ENCODE data around the gene POLR2B. TPM values are rescaled to one million over a fixed set of nuclear protein-coding genes. Genes with fewer than 3 reads are reported as not detected.

POLR2B gene
- total RNA-seq, 1 donor from 2014 or later: 135 TPM

GRCh38 chr4:56972809-56973208 lies 5.9 kb upstream of the POLR2B start:
- H3K36me3 ChIP-seq (ENCODE audit: insufficient read depth, low read length): peaks cover 29% of the 10 kb centered on the region
- H3K27me3 ChIP-seq (ENCODE audit: insufficient read depth, low read length): no peaks in the 10 kb centered on the region
- DNase-seq (ENCODE audit: low read depth) (no peak), FAIRE-seq (no peak)
- no peak overlapping the region for H3K27ac Mint-ChIP-seq (ENCODE audit: unreplicated experiment)
- no peak overlapping the region for H3K9ac ChIP-seq (ENCODE audit: low read length)
- peaks cover 44% of the 10 kb centered on the region for H4K20me1 ChIP-seq (ENCODE audit: insufficient read depth, low read length)
- no peak overlapping the region for H3K4me2 ChIP-seq (ENCODE audit: low read length)
- no peaks in the 10 kb centered on the region for H3K9me3 Mint-ChIP-seq (ENCODE audit: unreplicated experiment)
- no peaks in the 10 kb centered on the region for H3K27me3 Mint-ChIP-seq (ENCODE audit: low read depth, unreplicated experiment)
- no peak overlapping the region for H3K4me3 ChIP-seq (ENCODE audit: insufficient read depth, low read depth, low read length)
- peaks cover 2% of the 10 kb centered on the region for H3K4me1 Mint-ChIP-seq (ENCODE audit: low read depth, unreplicated experiment)
- no peak overlapping the region for H2AFZ ChIP-seq (ENCODE audit: low read depth, low read length)
- no peak overlapping the region for H3K4me3 Mint-ChIP-seq (ENCODE audit: unreplicated experiment)
- peaks cover 43% of the 10 kb centered on the region for H3K79me2 ChIP-seq (ENCODE audit: insufficient read depth, low read length)
- H3K9me3 ChIP-seq (ENCODE audit: insufficient read depth, low read depth, low read length): no peaks in the 10 kb centered on the region
- no peak for TF ChIP-seq EZH2 (IDR thresholded peaks at IDR 0.05; ENCODE audit: insufficient read depth, low read length)
- no peak for TF ChIP-seq CTCF (IDR thresholded peaks at IDR 0.05; ENCODE audit: insufficient read depth, low read depth, low read length)
- peaks cover 22% of the 10 kb centered on the region for H3K36me3 Mint-ChIP-seq (ENCODE audit: low read depth, unreplicated experiment)
- peaks cover 7% of the 10 kb centered on the region for H3K4me1 ChIP-seq (ENCODE audit: insufficient read depth, low read length)
- no peak overlapping the region for H3K27ac ChIP-seq (ENCODE audit: low read depth, low read length)

DNA sequence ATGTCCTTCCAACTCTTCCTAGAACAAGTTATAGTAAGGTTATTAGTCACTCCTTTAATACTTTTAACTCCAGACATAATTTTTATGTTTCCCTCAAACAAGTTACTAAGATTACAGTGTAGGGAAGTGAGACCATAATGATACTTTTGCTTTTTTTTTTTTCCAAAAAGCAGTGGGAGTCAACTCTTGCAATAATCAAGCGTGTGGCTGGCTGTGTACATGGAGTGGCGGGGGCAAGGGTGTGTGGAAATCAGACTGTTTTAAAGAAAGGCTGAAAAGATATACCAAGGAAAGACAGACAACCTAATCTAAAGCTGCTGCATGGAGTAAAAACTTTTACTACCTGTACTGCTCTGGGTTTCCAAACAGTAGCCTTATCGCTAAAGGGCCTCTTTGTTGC lies 5.4 kb upstream of the POLR2B start:
- H3K36me3 ChIP-seq (ENCODE audit: insufficient read depth, low read length): peaks cover 26% of the 10 kb centered on the region
- no peak for DNase-seq (ENCODE audit: low read depth)
- peaks cover 22% of the 10 kb centered on the region for H3K36me3 Mint-ChIP-seq (ENCODE audit: low read depth, unreplicated experiment)

More for the DNA sequence above, 5.4 kb upstream of the POLR2B start:
- H3K4me2 ChIP-seq (ENCODE audit: low read length): no peak overlapping the region
- H3K9ac ChIP-seq (ENCODE audit: low read length): no peak overlapping the region
- no peak overlapping the region for H2AFZ ChIP-seq (ENCODE audit: low read depth, low read length)
- H3K79me2 ChIP-seq (ENCODE audit: insufficient read depth, low read length): peaks cover 43% of the 10 kb centered on the region
- no peak overlapping the region for H3K27ac ChIP-seq (ENCODE audit: low read depth, low read length)
- Mint-ChIP-seq H3K27ac (ENCODE audit: unreplicated experiment) (no peak overlapping the region), H3K9me3 (ENCODE audit: unreplicated experiment) (no peaks in the 10 kb centered on the region), H3K27me3 (ENCODE audit: low read depth, unreplicated experiment) (no peaks in the 10 kb centered on the region), H3K4me3 (ENCODE audit: unreplicated experiment) (peak overlapping the region; percentile 3), H3K4me1 (ENCODE audit: low read depth, unreplicated experiment) (peaks cover 2% of the 10 kb centered on the region)
- FAIRE-seq: no peak
- TF ChIP-seq CTCF (IDR thresholded peaks at IDR 0.05; ENCODE audit: insufficient read depth, low read depth, low read length) (no peak), EZH2 (IDR thresholded peaks at IDR 0.05; ENCODE audit: insufficient read depth, low read length) (no peak)
- H3K4me3 ChIP-seq (ENCODE audit: insufficient read depth, low read depth, low read length): no peak overlapping the region
- H3K4me1 ChIP-seq (ENCODE audit: insufficient read depth, low read length): peaks cover 7% of the 10 kb centered on the region
- H4K20me1 ChIP-seq (ENCODE audit: insufficient read depth, low read length): peaks cover 44% of the 10 kb centered on the region
- H3K27me3 ChIP-seq (ENCODE audit: insufficient read depth, low read length): no peaks in the 10 kb centered on the region
- H3K9me3 ChIP-seq (ENCODE audit: insufficient read depth, low read depth, low read length): no peaks in the 10 kb centered on the region
